Peyer's patch (tissue), 4 donors: ENCODE data around the gene SRD5A1.

Experiments used
- CTCF ChIP-seq, 6 experiments: fragments of 450-650 bp in 4 of 6; fragments of 200-600 bp in 2 of 6; sonication (generic) in 1 of 6; IDR thresholded peaks; one replicate each; pipeline ENCODE4 v1.5.1; 2017 to 2019; ENCODE audit warnings: antibody characterized with exemption in 6 of 6, mild to moderate bottlenecking in 3 of 6, moderate library complexity in 1 of 6
- POLR2A ChIP-seq, 2 donors: fragments of 450-650 bp; IDR thresholded peaks; one replicate each; pipeline ENCODE4 v1.5.1; 2017; ENCODE audit warnings: antibody characterized with exemption in 2 of 2, mild to moderate bottlenecking in 2 of 2, moderate library complexity in 2 of 2

GRCh38 chr5:6713274-6714225, 80.3 kb downstream of the SRD5A1 start, which contains the start of gene TENT4A:
- TF ChIP-seq POLR2A (IDR thresholded peaks at IDR 0.05) (no peak), CTCF (IDR thresholded peaks at IDR 0.05) (no peak)
